ENCODE results near the gene MEF2C.

DNA sequence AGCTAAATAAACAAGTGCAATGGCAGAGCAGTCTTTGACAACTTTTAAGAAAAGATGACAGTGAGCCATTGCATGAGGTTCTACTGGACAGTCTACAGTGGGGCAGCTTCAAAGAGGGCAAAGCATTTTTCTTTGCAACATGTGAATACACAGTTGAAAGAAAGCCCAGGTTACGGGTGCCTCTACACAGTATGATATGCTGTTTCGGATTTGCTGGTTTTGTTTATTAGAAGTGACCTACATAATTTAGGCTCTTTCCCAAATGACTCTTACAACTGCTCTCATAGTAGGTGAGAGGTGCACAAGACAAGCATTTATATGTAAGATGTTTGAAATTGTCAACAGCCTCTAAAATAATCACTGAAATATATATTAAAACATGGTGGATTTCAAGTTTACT is 62.4 kb downstream of the MEF2C start:
- TF ChIP-seq, protein P1, sequence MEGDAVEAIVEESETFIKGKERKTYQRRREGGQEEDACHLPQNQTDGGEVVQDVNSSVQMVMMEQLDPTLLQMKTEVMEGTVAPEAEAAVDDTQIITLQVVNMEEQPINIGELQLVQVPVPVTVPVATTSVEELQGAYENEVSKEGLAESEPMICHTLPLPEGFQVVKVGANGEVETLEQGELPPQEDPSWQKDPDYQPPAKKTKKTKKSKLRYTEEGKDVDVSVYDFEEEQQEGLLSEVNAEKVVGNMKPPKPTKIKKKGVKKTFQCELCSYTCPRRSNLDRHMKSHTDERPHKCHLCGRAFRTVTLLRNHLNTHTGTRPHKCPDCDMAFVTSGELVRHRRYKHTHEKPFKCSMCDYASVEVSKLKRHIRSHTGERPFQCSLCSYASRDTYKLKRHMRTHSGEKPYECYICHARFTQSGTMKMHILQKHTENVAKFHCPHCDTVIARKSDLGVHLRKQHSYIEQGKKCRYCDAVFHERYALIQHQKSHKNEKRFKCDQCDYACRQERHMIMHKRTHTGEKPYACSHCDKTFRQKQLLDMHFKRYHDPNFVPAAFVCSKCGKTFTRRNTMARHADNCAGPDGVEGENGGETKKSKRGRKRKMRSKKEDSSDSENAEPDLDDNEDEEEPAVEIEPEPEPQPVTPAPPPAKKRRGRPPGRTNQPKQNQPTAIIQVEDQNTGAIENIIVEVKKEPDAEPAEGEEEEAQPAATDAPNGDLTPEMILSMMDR (IDR thresholded peaks at IDR 0.05): no peak
- TF ChIP-seq EZH2 (IDR thresholded peaks at IDR 0.05): no peak
- no peak for TF ChIP-seq EZH2phosphoT487 (IDR thresholded peaks at IDR 0.05)
